A673 (cell line): ENCODE results near the gene SGF29. TPM values are rescaled to one million over a fixed set of nuclear protein-coding genes. Genes with fewer than 3 reads are reported as not detected.
"Not testable (repeated sequence)": the region's sequence is repeated elsewhere in the genome, so short reads cannot be mapped to it uniquely, and the experiment has no call there.

Experiments
- BruUV-seq: library from RNA; stranded (reverse); fragments of 400-500 nt; replicated peaks from 2 replicates; lab custom pipeline; 2021; lab: Mats Ljungman, UMichigan
- CTCF ChIA-PET: fragments of 300-600 bp; sonication (Branson Sonifier 250); formaldehyde crosslinking; loops from one replicate; lab custom pipeline; 2022; ENCODE audit warnings: antibody characterized with exemption; lab: Charles Lee
- POLR2A ChIA-PET: fragments of 300-600 bp; sonication (Branson Sonifier 250); formaldehyde crosslinking; loops from one replicate; lab custom pipeline; 2022; ENCODE audit warnings: antibody characterized with exemption; ENCODE audit not compliant: low non-redundant PET; lab: Charles Lee
- DNase-seq: peaks from one replicate; pipeline ENCODE4 v3.0.0-alpha.2; 2015; ENCODE audit warnings: low spot score
- H3K27ac ChIP-seq: fragments of 200-600 bp; sonication (generic); 2 replicates; pipeline ENCODE4 v1.5.1; 2016; ENCODE audit warnings: mixed run types, low read depth, mild to moderate bottlenecking, mixed read lengths, antibody characterized with exemption, low read length; ENCODE audit not compliant: poor library complexity, severe bottlenecking
- H3K27me3 ChIP-seq: fragments of 200-600 bp; sonication (generic); replicated peaks from 2 replicates; pipeline ENCODE4 v1.6.1; 2017; ENCODE audit warnings: mixed run types, low read depth, mild to moderate bottlenecking, mixed read lengths, antibody characterized with exemption, low read length; ENCODE audit not compliant: insufficient read depth, poor library complexity
- H3K36me3 ChIP-seq: fragments of 200-600 bp; sonication (generic); 2 replicates; pipeline ENCODE4 v1.6.1; 2016; ENCODE audit warnings: mixed run types, mild to moderate bottlenecking, mixed read lengths, antibody characterized with exemption, low read length; ENCODE audit not compliant: insufficient read depth, poor library complexity, severe bottlenecking
- H3K4me1 ChIP-seq: fragments of 200-600 bp; sonication (generic); 2 replicates; pipeline ENCODE4 v1.6.1; 2017; ENCODE audit warnings: mixed run types, mild to moderate bottlenecking, mixed read lengths, antibody characterized with exemption, low read length; ENCODE audit not compliant: insufficient read depth, poor library complexity, severe bottlenecking
- H3K4me3 ChIP-seq: fragments of 200-600 bp; sonication (generic); 2 replicates; pipeline ENCODE4 v1.5.1; 2016; ENCODE audit warnings: low read depth, mixed run types, mild to moderate bottlenecking, mixed read lengths, low read length; ENCODE audit not compliant: poor library complexity, severe bottlenecking
- H3K9me3 ChIP-seq: fragments of 200-600 bp; sonication (generic); 2 replicates; pipeline ENCODE4 v1.6.1; 2016; ENCODE audit warnings: mixed run types, low read depth, mild to moderate bottlenecking, mixed read lengths, antibody characterized with exemption, low read length; ENCODE audit not compliant: poor library complexity, severe bottlenecking
- intact Hi-C: fragments of 100-400 bp; cut with micrococcal nuclease; formaldehyde crosslinking; loops from one replicate; pipeline ENCODE4 v1.10.0; 2022; ENCODE audit not compliant: unreplicated experiment
- total RNA-seq: library from RNA; stranded (reverse); gene quantifications from 2 replicates; pipeline ENCODE4 v1.2.3, GENCODE V29; 2021

SGF29 gene
- total RNA-seq, 1 experiment from 2014 or later, result 42.3 TPM

DNA sequence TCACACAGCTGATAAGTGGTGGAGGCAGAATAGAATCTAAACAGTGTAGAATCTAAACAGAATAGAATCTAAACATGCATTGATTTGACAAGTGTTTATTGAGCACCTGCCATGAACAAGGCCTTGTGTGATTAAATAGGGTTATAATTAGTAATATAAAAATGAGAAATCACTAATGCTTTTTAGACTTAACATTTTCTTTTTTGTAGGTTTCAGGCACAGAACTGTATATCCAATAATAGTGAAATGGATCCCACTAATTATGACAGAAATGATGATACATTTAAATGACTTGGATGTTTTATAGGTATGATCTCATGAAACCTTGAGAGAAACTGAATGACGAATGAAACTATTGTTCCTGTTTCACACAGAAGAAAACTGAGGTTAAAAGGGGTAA lies 84.0 kb downstream of the SGF29 start, which contains the start of gene NPIPB8:
Gene NPIPB8 (plus strand): TSS at position 301 of the 400 bp plus-strand sequence. CDS start 296 bp downstream, outside the sequence.
- BruUV-seq, H3K36me3 ChIP-seq, POLR2A ChIA-PET, H3K4me3 ChIP-seq, DNase-seq, intact Hi-C loops, CTCF ChIA-PET, H3K27ac ChIP-seq, H3K4me1 ChIP-seq, H3K9me3 ChIP-seq, H3K27me3 ChIP-seq: not testable (repeated sequence)

DNA sequence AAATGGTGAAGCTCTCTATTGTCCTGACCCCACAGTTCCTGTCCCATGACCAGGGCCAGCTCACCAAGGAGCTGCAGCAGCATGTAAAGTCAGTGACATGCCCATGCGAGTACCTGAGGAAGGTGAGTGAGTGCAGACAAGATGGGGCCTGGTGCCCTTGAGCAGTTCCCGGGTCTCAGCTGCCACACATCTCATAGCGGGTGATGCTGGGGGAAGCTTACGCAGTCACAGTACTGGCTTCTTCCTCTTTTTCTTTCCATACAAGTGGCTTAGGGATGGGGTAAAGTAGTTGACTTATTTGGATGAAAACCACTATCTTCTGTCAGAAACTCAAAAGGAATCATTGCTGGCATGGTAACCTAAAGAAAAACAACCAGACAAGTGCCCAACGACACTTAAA lies 84.6 kb downstream of the SGF29 start:
- POLR2A ChIA-PET, DNase-seq, BruUV-seq, H3K27ac ChIP-seq, H3K36me3 ChIP-seq, H3K9me3 ChIP-seq, intact Hi-C loops, CTCF ChIA-PET, H3K4me3 ChIP-seq, H3K27me3 ChIP-seq, H3K4me1 ChIP-seq: not testable (repeated sequence)

DNA sequence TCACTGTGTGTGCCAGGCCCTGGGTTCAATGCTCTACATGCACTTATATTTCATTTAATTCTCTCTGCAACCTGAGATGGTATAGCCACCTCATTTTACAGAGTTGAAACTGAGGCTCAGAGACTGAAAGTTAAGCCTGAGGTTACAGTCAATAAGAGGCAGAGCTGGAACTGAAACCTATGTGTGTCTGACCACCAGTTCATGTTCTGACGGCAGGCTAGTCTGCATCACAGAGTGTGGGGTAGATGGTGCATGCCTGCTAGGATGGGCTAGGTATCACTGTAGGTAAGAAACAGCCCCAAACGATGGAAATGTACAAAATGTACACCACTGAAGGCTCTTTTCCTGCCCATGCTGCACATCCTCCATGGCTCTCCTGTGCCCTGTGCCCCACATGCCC lies 86.2 kb downstream of the SGF29 start:
- CTCF ChIA-PET, intact Hi-C loops, H3K9me3 ChIP-seq, H3K4me1 ChIP-seq, H3K27ac ChIP-seq, BruUV-seq, H3K4me3 ChIP-seq, H3K27me3 ChIP-seq, H3K36me3 ChIP-seq, DNase-seq, POLR2A ChIA-PET: not testable (repeated sequence)

Other genes starting within 250 kb of the SGF29 start
- gene NPIPB6, start 190.4 kb upstream of the SGF29 start, total RNA-seq, result 1.6 and 2.6 TPM in 2 replicates
- 53.7 and 109 TPM in 2 replicates for gene EIF3CL, start 150.1 kb upstream of the SGF29 start, total RNA-seq
- gene NPIPB7, start 81.6 kb upstream of the SGF29 start, total RNA-seq, result not detected in 2 replicates
- 31.4 and 37.3 TPM in 2 replicates for gene CLN3, start 61.8 kb upstream of the SGF29 start, total RNA-seq
- gene APOBR, start 59.3 kb upstream of the SGF29 start, total RNA-seq, result not detected in 2 replicates
- gene IL27, start 47.1 kb upstream of the SGF29 start, total RNA-seq, result not detected in 2 replicates
- gene NUPR1, start 14.9 kb upstream of the SGF29 start, total RNA-seq, result 0.19 and 0.76 TPM in 2 replicates
- gene SULT1A2, start 43.1 kb downstream of the SGF29 start, total RNA-seq, result 1.6 and 2.7 TPM in 2 replicates
- 8.9 and 10.8 TPM in 2 replicates for gene SULT1A1, start 56.1 kb downstream of the SGF29 start, total RNA-seq
- not detected in 2 replicates for gene NPIPB8, start 84.1 kb downstream of the SGF29 start, total RNA-seq
- gene EIF3C, start 157.5 kb downstream of the SGF29 start, total RNA-seq, result 824 and 839 TPM in 2 replicates
- gene NPIPB9, start 197.9 kb downstream of the SGF29 start, total RNA-seq, result 0.92 and 2.1 TPM in 2 replicates